Measurements from ENCODE around the gene CITED4. TPM values are rescaled to one million over a fixed set of nuclear protein-coding genes. Genes with fewer than 3 reads are reported as not detected.

Gene CITED4
- total RNA-seq, 2 donors from 2014 or later: 2.1 to 3.7 TPM

- Mint-ChIP-seq H3K27me3 (no peaks in the 10 kb centered on the region), H3K9me3 (no peaks in the 10 kb centered on the region)
These were observed 22.9 kb downstream of the CITED4 start for GRCh38 chr1:40838980-40839942.

GRCh38 chr1:40838045-40838979 is 23.9 kb downstream of the CITED4 start:
- H3K9me3 Mint-ChIP-seq: no peaks in the 10 kb centered on the region
- ATAC-seq (replicated peaks): no peak
- H3K4me1 Mint-ChIP-seq: no peaks in the 10 kb centered on the region
- no peaks in the 10 kb centered on the region for H3K36me3 Mint-ChIP-seq (ENCODE audit: low read depth)
- no peak overlapping the region for H3K4me3 Mint-ChIP-seq
- H3K27me3 Mint-ChIP-seq: no peaks in the 10 kb centered on the region
- no peak overlapping the region for H3K27ac Mint-ChIP-seq

More at GRCh38 chr1:40838980-40839942, 22.9 kb downstream of the CITED4 start:
- Mint-ChIP-seq H3K27ac (no peak overlapping the region), H3K36me3 (ENCODE audit: low read depth) (no peaks in the 10 kb centered on the region), H3K4me3 (no peak overlapping the region), H3K4me1 (no peaks in the 10 kb centered on the region)
- ATAC-seq (replicated peaks): no peak

- no peak overlapping the region for H3K4me3 Mint-ChIP-seq
- H3K36me3 Mint-ChIP-seq (ENCODE audit: low read depth): no peaks in the 10 kb centered on the region
- no peak for ATAC-seq (replicated peaks)
- no peaks in the 10 kb centered on the region for H3K9me3 Mint-ChIP-seq
- H3K27me3 Mint-ChIP-seq: no peaks in the 10 kb centered on the region
- no peak overlapping the region for H3K27ac Mint-ChIP-seq
- no peaks in the 10 kb centered on the region for H3K4me1 Mint-ChIP-seq
These were observed 24.6 kb downstream of the CITED4 start for GRCh38 chr1:40837601-40838000.

- no peak overlapping the region for H3K4me3 Mint-ChIP-seq
- H3K9me3 Mint-ChIP-seq: no peaks in the 10 kb centered on the region
- H3K4me1 Mint-ChIP-seq: no peaks in the 10 kb centered on the region
- H3K36me3 Mint-ChIP-seq (ENCODE audit: low read depth): no peaks in the 10 kb centered on the region
- no peak overlapping the region for H3K27ac Mint-ChIP-seq
- no peaks in the 10 kb centered on the region for H3K27me3 Mint-ChIP-seq
- no peak for ATAC-seq (replicated peaks)
These were observed 25.9 kb downstream of the CITED4 start for GRCh38 chr1:40836283-40836682.

- Mint-ChIP-seq H3K36me3 (ENCODE audit: low read depth) (no peaks in the 10 kb centered on the region), H3K4me3 (no peak overlapping the region), H3K27me3 (no peaks in the 10 kb centered on the region), H3K27ac (peak overlapping the region; percentile 60), H3K9me3 (no peaks in the 10 kb centered on the region), H3K4me1 (no peaks in the 10 kb centered on the region)
- ATAC-seq (replicated peaks): no peak
These were observed 27.1 kb downstream of the CITED4 start for GRCh38 chr1:40834968-40835545.

GRCh38 chr1:40833979-40834378 is 28.2 kb downstream of the CITED4 start:
- Mint-ChIP-seq H3K9me3 (no peaks in the 10 kb centered on the region), H3K27me3 (no peaks in the 10 kb centered on the region), H3K4me1 (no peaks in the 10 kb centered on the region), H3K36me3 (ENCODE audit: low read depth) (no peaks in the 10 kb centered on the region), H3K27ac (no peak overlapping the region), H3K4me3 (no peak overlapping the region)
- no peak for ATAC-seq (replicated peaks)

- Mint-ChIP-seq H3K9me3 (no peaks in the 10 kb centered on the region), H3K4me3 (no peak overlapping the region), H3K27me3 (no peaks in the 10 kb centered on the region), H3K36me3 (ENCODE audit: low read depth) (no peaks in the 10 kb centered on the region), H3K27ac (no peak overlapping the region), H3K4me1 (peaks cover 3% of the 10 kb centered on the region)
- no peak for ATAC-seq (replicated peaks)
These were observed 31.0 kb downstream of the CITED4 start for GRCh38 chr1:40831001-40831732.

GRCh38 chr1:40830419-40830943 is 31.7 kb downstream of the CITED4 start:
- H3K27ac Mint-ChIP-seq: no peak overlapping the region
- peaks cover 5% of the 10 kb centered on the region for H3K4me1 Mint-ChIP-seq
- H3K27me3 Mint-ChIP-seq: no peaks in the 10 kb centered on the region
- no peaks in the 10 kb centered on the region for H3K9me3 Mint-ChIP-seq
- H3K4me3 Mint-ChIP-seq: no peak overlapping the region
- H3K36me3 Mint-ChIP-seq (ENCODE audit: low read depth): no peaks in the 10 kb centered on the region
- ATAC-seq (replicated peaks): no peak

- ATAC-seq (replicated peaks): no peak
- H3K27me3 Mint-ChIP-seq: no peaks in the 10 kb centered on the region
- H3K27ac Mint-ChIP-seq: no peak overlapping the region
- H3K4me1 Mint-ChIP-seq: peaks cover 11% of the 10 kb centered on the region
- no peaks in the 10 kb centered on the region for H3K9me3 Mint-ChIP-seq
- H3K4me3 Mint-ChIP-seq: no peak overlapping the region
- H3K36me3 Mint-ChIP-seq (ENCODE audit: low read depth): no peaks in the 10 kb centered on the region
These were observed 32.4 kb downstream of the CITED4 start for GRCh38 chr1:40829631-40830245.

GRCh38 chr1:40825996-40826395 is 36.2 kb downstream of the CITED4 start:
- Mint-ChIP-seq H3K27ac (peak overlapping the region; percentile 72), H3K9me3 (no peaks in the 10 kb centered on the region), H3K4me3 (no peak overlapping the region), H3K36me3 (ENCODE audit: low read depth) (no peaks in the 10 kb centered on the region), H3K27me3 (no peaks in the 10 kb centered on the region), H3K4me1 (peaks cover 11% of the 10 kb centered on the region)
- ATAC-seq (replicated peaks): no peak

- no peaks in the 10 kb centered on the region for H3K9me3 Mint-ChIP-seq
- H3K4me1 Mint-ChIP-seq: peaks cover 11% of the 10 kb centered on the region
- no peaks in the 10 kb centered on the region for H3K27me3 Mint-ChIP-seq
- H3K36me3 Mint-ChIP-seq (ENCODE audit: low read depth): no peaks in the 10 kb centered on the region
- peak overlapping the region; percentile 15 for H3K4me3 Mint-ChIP-seq
- H3K27ac Mint-ChIP-seq: peak overlapping the region; percentile 64
- peak; percentile 87 for ATAC-seq (replicated peaks)
These were observed 36.8 kb downstream of the CITED4 start for GRCh38 chr1:40825435-40825788.

- Mint-ChIP-seq H3K4me1 (peaks cover 11% of the 10 kb centered on the region), H3K9me3 (no peaks in the 10 kb centered on the region), H3K4me3 (peak overlapping the region; percentile 15), H3K36me3 (ENCODE audit: low read depth) (no peaks in the 10 kb centered on the region), H3K27me3 (no peaks in the 10 kb centered on the region), H3K27ac (peak overlapping the region; percentile 64)
- ATAC-seq (replicated peaks): no peak
These were observed 37.4 kb downstream of the CITED4 start for GRCh38 chr1:40824591-40825434.

GRCh38 chr1:40823983-40824382 is 38.2 kb downstream of the CITED4 start:
- no peak overlapping the region for H3K27ac Mint-ChIP-seq
- peaks cover 11% of the 10 kb centered on the region for H3K4me1 Mint-ChIP-seq
- no peaks in the 10 kb centered on the region for H3K36me3 Mint-ChIP-seq (ENCODE audit: low read depth)
- no peaks in the 10 kb centered on the region for H3K9me3 Mint-ChIP-seq
- no peak for ATAC-seq (replicated peaks)
- H3K4me3 Mint-ChIP-seq: no peak overlapping the region
- no peaks in the 10 kb centered on the region for H3K27me3 Mint-ChIP-seq
